Neural progenitor cell (in vitro differentiated cells): ENCODE results near the gene EPDR1. TPM values are rescaled to one million over a fixed set of nuclear protein-coding genes. Genes with fewer than 3 reads are reported as not detected.

Experiments
- DNase-seq: peaks from one replicate; pipeline ENCODE4 v3.0.0-alpha.2; 2016; ENCODE audit warnings: low spot score
- H2AFZ ChIP-seq: fragments of 200-600 bp; sonication (generic); replicated peaks from 2 replicates; pipeline ENCODE4 v1.6.1; 2016; ENCODE audit warnings: antibody characterized with exemption
- H3F3A ChIP-seq: fragments of 200-600 bp; sonication (generic); 2 replicates; pipeline ENCODE4 v1.6.1; 2016; ENCODE audit warnings: antibody characterized with exemption, low read depth
- H3K27ac ChIP-seq: fragments of 200-600 bp; sonication (generic); 2 replicates; pipeline ENCODE4 v1.5.1; 2016; ENCODE audit warnings: mild to moderate bottlenecking
- H3K27me3 ChIP-seq: fragments of 200-600 bp; sonication (generic); 2 replicates; pipeline ENCODE4 v1.6.1; 2016; ENCODE audit warnings: mild to moderate bottlenecking, moderate library complexity
- H3K36me3 ChIP-seq: fragments of 200-600 bp; sonication (generic); 2 replicates; pipeline ENCODE4 v1.5.1; 2016
- H3K4me1 ChIP-seq: fragments of 200-600 bp; sonication (generic); 2 replicates; pipeline ENCODE4 v1.6.1; 2016; ENCODE audit warnings: mixed run types
- H3K4me2 ChIP-seq: fragments of 200-600 bp; sonication (generic); 2 replicates; pipeline ENCODE4 v1.6.1; 2016
- H3K4me3 ChIP-seq: fragments of 200-600 bp; sonication (generic); 2 replicates; pipeline ENCODE4 v1.5.1; 2016
- H3K79me2 ChIP-seq: fragments of 200-600 bp; sonication (generic); 2 replicates; pipeline ENCODE4 v1.6.1; 2016; ENCODE audit warnings: low read depth
- H3K9ac ChIP-seq: fragments of 200-600 bp; sonication (generic); 2 replicates; pipeline ENCODE4 v1.6.1; 2016
- H3K9me3 ChIP-seq: fragments of 200-600 bp; sonication (generic); 2 replicates; pipeline ENCODE4 v1.5.1; 2016; ENCODE audit warnings: low read depth
- H4K20me1 ChIP-seq: fragments of 200-600 bp; sonication (generic); 2 replicates; pipeline ENCODE4 v1.6.1; 2016; ENCODE audit warnings: low read depth
- H3K27ac Mint-ChIP-seq: 3 replicates; pipeline ENCODE4 v1.8.0; 2021; ENCODE audit warnings: mixed read lengths
- H3K27me3 Mint-ChIP-seq: 2 replicates; pipeline ENCODE4 v1.8.0; 2022; ENCODE audit warnings: low read depth, mild to moderate bottlenecking, inconsistent platforms, moderate library complexity, mixed read lengths; ENCODE audit not compliant: insufficient read depth
- H3K36me3 Mint-ChIP-seq: 3 replicates; pipeline ENCODE4 v1.8.0; 2021; ENCODE audit warnings: mixed read lengths
- H3K4me1 Mint-ChIP-seq: 3 replicates; pipeline ENCODE4 v1.8.0; 2021; ENCODE audit warnings: mixed read lengths
- H3K4me3 Mint-ChIP-seq: 3 replicates; pipeline ENCODE4 v1.8.0; 2021; ENCODE audit warnings: mild to moderate bottlenecking, moderate library complexity, mixed read lengths
- H3K9me3 Mint-ChIP-seq: 3 replicates; pipeline ENCODE4 v1.8.0; 2020; ENCODE audit warnings: mixed read lengths
- EZH2 ChIP-seq: fragments of 200-600 bp; sonication (generic); IDR thresholded peaks from 2 replicates; pipeline ENCODE4 v1.6.1; 2017; ENCODE audit warnings: antibody characterized with exemption, mild to moderate bottlenecking, moderate library complexity
- EZH2phosphoT487 ChIP-seq: fragments of 200-600 bp; sonication (generic); IDR thresholded peaks from 2 replicates; pipeline ENCODE4 v1.6.1; 2017; ENCODE audit warnings: antibody characterized with exemption
- total RNA-seq: library from RNA; depleted of rRNA; stranded (reverse); fragments of >200 nt; gene quantifications from 2 replicates; pipeline ENCODE4 v1.2.3, GENCODE V29; 2015; ENCODE audit warnings: low replicate concordance
- TF ChIP-seq, protein P1 (sequence below): fragments of 200-600 bp; sonication (generic); IDR thresholded peaks from 2 replicates; pipeline ENCODE4 v1.5.1; 2017; ENCODE audit warnings: antibody characterized with exemption, mild to moderate bottlenecking

Gene EPDR1
- total RNA-seq, 1 donor from 2014 or later: 6.8 TPM

DNA sequence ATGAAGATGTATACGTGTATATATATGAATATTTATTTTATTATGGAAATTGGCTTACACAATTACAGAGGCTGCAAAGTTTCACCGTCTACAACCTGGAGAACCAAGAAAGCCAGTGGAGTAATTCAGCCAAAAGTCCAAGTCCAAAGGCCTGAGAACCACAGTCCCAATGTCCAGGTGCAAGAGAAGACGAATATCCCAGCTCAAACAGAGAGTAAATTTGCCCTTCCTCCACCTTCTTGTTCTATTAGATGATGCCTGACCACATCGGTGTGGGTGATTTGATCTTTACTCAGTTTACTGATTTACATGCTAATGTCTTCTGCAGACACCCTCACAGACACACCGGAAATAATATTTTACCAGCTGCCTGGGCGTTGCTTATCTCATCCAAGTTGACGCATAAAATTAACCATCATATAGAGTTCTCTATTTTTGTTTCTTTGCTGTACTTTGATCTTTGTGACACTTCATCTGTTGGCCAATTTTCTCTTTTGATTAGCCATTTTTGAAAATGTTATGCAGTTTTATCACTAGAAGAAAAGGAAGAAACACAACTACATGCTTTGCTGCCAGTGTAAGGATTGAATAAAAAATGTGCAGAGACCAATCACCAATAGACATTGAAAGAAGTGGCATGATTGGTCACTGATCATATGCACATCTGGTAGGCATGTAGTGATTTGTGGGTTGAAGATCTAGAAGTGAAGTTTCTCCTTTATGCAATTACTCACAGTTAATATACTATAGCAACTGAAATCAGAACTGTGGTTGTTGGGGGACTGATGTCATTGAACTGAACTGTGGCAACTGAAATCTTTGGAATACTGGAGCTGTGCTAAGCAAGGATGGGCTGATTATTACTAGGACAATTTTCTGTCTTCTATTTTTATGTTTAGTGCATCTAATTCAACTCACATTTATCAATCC is 68.5 kb downstream of the EPDR1 start:
- H3K79me2 ChIP-seq: no peaks in the 10 kb centered on the region
- H3K4me1 ChIP-seq: peaks cover 13% of the 10 kb centered on the region
- no peak overlapping the region for H3K4me3 Mint-ChIP-seq
- no peak overlapping the region for H3K4me2 ChIP-seq
- peaks cover 3% of the 10 kb centered on the region for H3K27me3 Mint-ChIP-seq
- no peak overlapping the region for H2AFZ ChIP-seq
- no peaks in the 10 kb centered on the region for H3K36me3 Mint-ChIP-seq
- H3K4me1 Mint-ChIP-seq: peaks cover 11% of the 10 kb centered on the region
- H3K9me3 ChIP-seq: no peaks in the 10 kb centered on the region
- H3K36me3 ChIP-seq: no peaks in the 10 kb centered on the region
- H3K4me3 ChIP-seq: no peak overlapping the region
- TF ChIP-seq, protein P1, sequence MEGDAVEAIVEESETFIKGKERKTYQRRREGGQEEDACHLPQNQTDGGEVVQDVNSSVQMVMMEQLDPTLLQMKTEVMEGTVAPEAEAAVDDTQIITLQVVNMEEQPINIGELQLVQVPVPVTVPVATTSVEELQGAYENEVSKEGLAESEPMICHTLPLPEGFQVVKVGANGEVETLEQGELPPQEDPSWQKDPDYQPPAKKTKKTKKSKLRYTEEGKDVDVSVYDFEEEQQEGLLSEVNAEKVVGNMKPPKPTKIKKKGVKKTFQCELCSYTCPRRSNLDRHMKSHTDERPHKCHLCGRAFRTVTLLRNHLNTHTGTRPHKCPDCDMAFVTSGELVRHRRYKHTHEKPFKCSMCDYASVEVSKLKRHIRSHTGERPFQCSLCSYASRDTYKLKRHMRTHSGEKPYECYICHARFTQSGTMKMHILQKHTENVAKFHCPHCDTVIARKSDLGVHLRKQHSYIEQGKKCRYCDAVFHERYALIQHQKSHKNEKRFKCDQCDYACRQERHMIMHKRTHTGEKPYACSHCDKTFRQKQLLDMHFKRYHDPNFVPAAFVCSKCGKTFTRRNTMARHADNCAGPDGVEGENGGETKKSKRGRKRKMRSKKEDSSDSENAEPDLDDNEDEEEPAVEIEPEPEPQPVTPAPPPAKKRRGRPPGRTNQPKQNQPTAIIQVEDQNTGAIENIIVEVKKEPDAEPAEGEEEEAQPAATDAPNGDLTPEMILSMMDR: no peak
- TF ChIP-seq EZH2: no peak
- TF ChIP-seq EZH2phosphoT487: no peak
- peaks cover 10% of the 10 kb centered on the region for H3F3A ChIP-seq
- H3K27ac Mint-ChIP-seq: no peak overlapping the region
- no peak for DNase-seq
- H3K27me3 ChIP-seq: no peaks in the 10 kb centered on the region
- H4K20me1 ChIP-seq: no peaks in the 10 kb centered on the region
- H3K9me3 Mint-ChIP-seq: no peaks in the 10 kb centered on the region
- no peak overlapping the region for H3K27ac ChIP-seq
- H3K9ac ChIP-seq: no peak overlapping the region

DNA sequence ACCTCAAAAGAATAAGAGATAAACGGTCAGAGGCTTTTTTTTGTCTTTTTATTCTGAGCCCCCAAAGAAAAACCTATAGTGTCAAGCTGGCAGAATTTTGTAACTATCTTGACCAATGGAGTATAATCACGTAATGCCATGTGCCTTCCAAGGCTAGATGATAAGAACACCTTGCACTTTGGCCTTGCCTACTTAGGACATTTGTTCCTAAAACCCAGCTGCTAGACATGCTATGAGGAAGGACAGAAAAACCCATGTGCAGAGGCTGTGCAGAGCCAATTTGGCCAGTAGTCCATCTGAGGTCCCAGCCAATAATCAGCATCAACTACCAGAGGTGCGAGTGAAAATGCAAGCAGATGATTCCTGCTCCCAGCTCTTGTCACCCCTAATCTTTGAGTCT is 69.9 kb downstream of the EPDR1 start:
- Histone ChIP-seq H3K27me3 (no peaks in the 10 kb centered on the region), H3K27ac (no peak overlapping the region), H3K4me3 (no peak overlapping the region), H2AFZ (no peak overlapping the region), H3F3A (peaks cover 10% of the 10 kb centered on the region), H3K9me3 (no peaks in the 10 kb centered on the region), H3K79me2 (no peaks in the 10 kb centered on the region), H3K9ac (no peak overlapping the region), H4K20me1 (no peaks in the 10 kb centered on the region), H3K4me1 (peaks cover 13% of the 10 kb centered on the region), H3K4me2 (no peak overlapping the region), H3K36me3 (no peaks in the 10 kb centered on the region)
- no peak for TF ChIP-seq EZH2
- TF ChIP-seq, protein P1: no peak
- no peak for TF ChIP-seq EZH2phosphoT487
- H3K4me3 Mint-ChIP-seq: no peak overlapping the region
- H3K27me3 Mint-ChIP-seq: peaks cover 3% of the 10 kb centered on the region
- H3K9me3 Mint-ChIP-seq: peaks cover 2% of the 10 kb centered on the region
- H3K36me3 Mint-ChIP-seq: no peaks in the 10 kb centered on the region
- DNase-seq: no peak
- H3K27ac Mint-ChIP-seq: no peak overlapping the region
- H3K4me1 Mint-ChIP-seq: peaks cover 11% of the 10 kb centered on the region

DNA sequence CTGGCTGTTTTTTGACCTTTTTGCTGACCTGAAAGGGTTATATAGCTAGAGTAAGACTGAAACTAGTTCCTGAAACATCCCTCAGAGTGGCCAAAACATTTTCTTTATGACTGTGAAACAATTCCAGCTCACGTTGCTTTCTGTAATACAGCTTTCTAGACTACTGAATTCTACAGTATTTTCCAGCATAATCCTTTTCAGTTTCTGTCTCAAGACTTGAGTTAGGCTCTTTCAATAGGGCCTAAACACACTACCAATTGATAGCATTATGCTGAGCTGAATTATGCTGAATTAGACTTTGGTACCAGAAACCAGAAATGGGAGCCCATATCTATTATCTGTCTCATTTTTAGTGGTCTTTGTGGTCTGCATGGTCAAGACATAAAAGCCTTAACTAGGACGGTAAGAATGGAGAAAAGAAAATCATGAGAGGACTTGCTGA is 72.6 kb downstream of the EPDR1 start:
- Mint-ChIP-seq H3K27me3 (no peaks in the 10 kb centered on the region), H3K9me3 (peaks cover 4% of the 10 kb centered on the region), H3K4me3 (no peak overlapping the region), H3K27ac (no peak overlapping the region), H3K36me3 (peaks cover 2% of the 10 kb centered on the region), H3K4me1 (no peaks in the 10 kb centered on the region)
- no peaks in the 10 kb centered on the region for H4K20me1 ChIP-seq
- H3K4me3 ChIP-seq: no peak overlapping the region
- H3K79me2 ChIP-seq: no peaks in the 10 kb centered on the region
- H3K36me3 ChIP-seq: no peaks in the 10 kb centered on the region
- H2AFZ ChIP-seq: no peak overlapping the region
- no peak for DNase-seq
- H3K27ac ChIP-seq: no peak overlapping the region
- no peaks in the 10 kb centered on the region for H3K27me3 ChIP-seq
- H3K9ac ChIP-seq: no peak overlapping the region
- no peaks in the 10 kb centered on the region for H3F3A ChIP-seq
- H3K4me2 ChIP-seq: no peak overlapping the region
- no peaks in the 10 kb centered on the region for H3K4me1 ChIP-seq
- no peaks in the 10 kb centered on the region for H3K9me3 ChIP-seq
- TF ChIP-seq, protein P1: no peak
- TF ChIP-seq EZH2phosphoT487 (no peak), EZH2 (no peak)
